H1 (cell line): ENCODE results near the gene OSCP1. TPM values are rescaled to one million over a fixed set of nuclear protein-coding genes. Genes with fewer than 3 reads are reported as not detected.

ENCODE experiments used
- CTCF ChIA-PET: fragments of 300-600 bp; sonication (Branson Sonifier 250); formaldehyde crosslinking; loops from one replicate; lab custom pipeline; 2021; ENCODE audit not compliant: partially characterized antibody; lab: Charles Lee
- POLR2A ChIA-PET: fragments of 300-600 bp; sonication (Branson Sonifier 250); formaldehyde crosslinking; loops from one replicate; lab custom pipeline; 2021; ENCODE audit warnings: inconsistent platforms; ENCODE audit not compliant: partially characterized antibody; lab: Charles Lee
- DNase-seq, 2 experiments: peaks; one replicate each; pipeline versions ENCODE4 v3.0.0 to v3.0.0-alpha.2; 2010 to 2022; ENCODE audit warnings: low spot score in 2 of 2, low read depth in 1 of 2, mixed read lengths in 1 of 2
- FAIRE-seq: peaks from 2 replicates; lab custom pipeline; 2011; peaks lifted over from hg19 to GRCh38; lab: Jason Lieb, UNC
- H2AFZ ChIP-seq: 2 replicates; pipeline ENCODE4 v1.8.1; 2012; ENCODE audit warnings: low read length, inconsistent platforms
- H2AK5ac ChIP-seq: 2 replicates; pipeline ENCODE4 v1.6.1; 2013; ENCODE audit warnings: low read depth, low read length
- H2BK120ac ChIP-seq: replicated peaks from 2 replicates; pipeline ENCODE3; 2013; ENCODE audit warnings: low read depth, low read length, inconsistent platforms
- H2BK12ac ChIP-seq: 2 replicates; pipeline ENCODE4 v1.6.1; 2013; ENCODE audit warnings: low read depth, low read length
- H2BK15ac ChIP-seq: 2 replicates; pipeline ENCODE4 v1.6.1; 2013; ENCODE audit warnings: low read length
- H2BK20ac ChIP-seq: 2 replicates; pipeline ENCODE4 v1.6.1; 2013; ENCODE audit warnings: low read length
- H2BK5ac ChIP-seq: 2 replicates; pipeline ENCODE4 v1.6.1; 2013; ENCODE audit warnings: low read depth, low read length
- H3K14ac ChIP-seq: 2 replicates; pipeline ENCODE4 v1.6.1; 2013; ENCODE audit warnings: inconsistent platforms; ENCODE audit not compliant: insufficient read length
- H3K18ac ChIP-seq: 2 replicates; pipeline ENCODE4 v1.6.1; 2013; ENCODE audit warnings: low read length; ENCODE audit errors: extremely low read depth
- H3K23ac ChIP-seq: 2 replicates; pipeline ENCODE4 v1.6.1; 2013; ENCODE audit warnings: inconsistent platforms; ENCODE audit not compliant: insufficient read length
- H3K23me2 ChIP-seq: 2 replicates; pipeline ENCODE4 v1.6.1; 2013; ENCODE audit warnings: low read depth, low read length
- H3K27ac ChIP-seq: 2 replicates; pipeline ENCODE4 v1.6.1; 2011; ENCODE audit warnings: low read depth, low read length, inconsistent platforms
- H3K27me3 ChIP-seq, 4 experiments: replicated peaks in 1 of 4; 1 replicate in 1 of 4; 2 replicates in 3 of 4; pipeline versions ENCODE4 v1.6.1 to v1.8.1; 2011 to 2013; ENCODE audit warnings: low read length in 3 of 4, mild to moderate bottlenecking in 3 of 4, inconsistent platforms in 2 of 4, mixed read lengths in 2 of 4, moderate library complexity in 1 of 4; ENCODE audit not compliant: control insufficient read depth in 3 of 4, insufficient read depth in 3 of 4; ENCODE audit errors: extremely low read depth in 1 of 4
- H3K36me3 ChIP-seq, 4 experiments: 2 replicates each; pipeline versions ENCODE4 v1.6.1 to v1.8.1; 2011 to 2013; ENCODE audit warnings: mild to moderate bottlenecking in 4 of 4, low read length in 3 of 4, moderate library complexity in 2 of 4, control low read depth in 1 of 4, inconsistent platforms in 1 of 4; ENCODE audit not compliant: insufficient read depth in 4 of 4, control insufficient read depth in 2 of 4
- H3K4ac ChIP-seq: replicated peaks from 2 replicates; pipeline ENCODE3; 2013; ENCODE audit warnings: low read length, low read depth, mixed read lengths, inconsistent platforms; ENCODE audit not compliant: insufficient read length
- H3K4me1 ChIP-seq, 4 experiments: replicated peaks in 1 of 4; 1 replicate in 1 of 4; 2 replicates in 3 of 4; pipeline versions ENCODE4 v1.6.1 to v1.8.1; 2011 to 2013; ENCODE audit warnings: low read length in 3 of 4, inconsistent platforms in 2 of 4, mixed read lengths in 1 of 4; ENCODE audit not compliant: insufficient read depth in 4 of 4, control insufficient read depth in 3 of 4
- H3K4me2 ChIP-seq, 2 experiments: 2 replicates each; pipeline versions ENCODE4 v1.6.1 to v1.8.1; 2011 to 2013; ENCODE audit warnings: low read depth in 2 of 2, low read length in 2 of 2, control low read depth in 1 of 2, inconsistent platforms in 1 of 2, mild to moderate bottlenecking in 1 of 2; ENCODE audit not compliant: insufficient read depth in 1 of 2
- H3K4me3 ChIP-seq, 4 experiments: fragments of 200-600, 300-600 bp in 1 of 4; sonication (generic), shearing (Covaris generic), sonication (Bioruptor Twin) in 1 of 4; 2 replicates each; pipeline versions ENCODE4 v1.5.1 to v1.8.1; 2011 to 2016; ENCODE audit warnings: low read length in 4 of 4, low read depth in 3 of 4, control low read depth in 2 of 4, inconsistent platforms in 2 of 4, mild to moderate bottlenecking in 2 of 4, mixed read lengths in 1 of 4, moderate library complexity in 1 of 4; ENCODE audit not compliant: insufficient read depth in 2 of 4; ENCODE audit errors: extremely low read depth in 1 of 4
- H3K56ac ChIP-seq: replicated peaks from 2 replicates; pipeline ENCODE3; 2013; ENCODE audit warnings: low read depth, mild to moderate bottlenecking, mixed read lengths, low read length, inconsistent platforms; ENCODE audit not compliant: insufficient read length
- H3K79me1 ChIP-seq: 2 replicates; pipeline ENCODE4 v1.6.1; 2013; ENCODE audit warnings: low read depth, low read length, control low read depth
- H3K79me2 ChIP-seq, 2 experiments: 2 replicates each; pipeline versions ENCODE4 v1.6.1 to v1.8.1; 2012 to 2013; ENCODE audit warnings: low read length in 2 of 2, mild to moderate bottlenecking in 2 of 2, inconsistent platforms in 1 of 2; ENCODE audit not compliant: insufficient read depth in 2 of 2, control insufficient read depth in 1 of 2
- H3K9ac ChIP-seq, 4 experiments: replicated peaks in 1 of 4; 1 replicate in 1 of 4; 2 replicates in 3 of 4; pipeline versions ENCODE4 v1.6.1 to v1.8.1; 2011 to 2013; ENCODE audit warnings: low read depth in 3 of 4, low read length in 3 of 4, control low read depth in 2 of 4, mild to moderate bottlenecking in 2 of 4, moderate library complexity in 2 of 4, inconsistent platforms in 1 of 4; ENCODE audit errors: extremely low read depth in 1 of 4
- H3K9me3 ChIP-seq, 2 experiments: 2 replicates each; pipeline versions ENCODE4 v1.6.1 to v1.8.1; 2012 to 2013; ENCODE audit warnings: mild to moderate bottlenecking in 2 of 2, moderate library complexity in 2 of 2, control low read depth in 1 of 2, inconsistent platforms in 1 of 2, low read depth in 1 of 2, low read length in 1 of 2, mixed read lengths in 1 of 2; ENCODE audit not compliant: insufficient read depth in 2 of 2
- H4K20me1 ChIP-seq, 2 experiments: replicated peaks in 1 of 2; 2 replicates each; pipeline versions ENCODE3 to v1.8.1; 2011 to 2013; ENCODE audit warnings: inconsistent platforms in 2 of 2, low read length in 2 of 2, mild to moderate bottlenecking in 1 of 2; ENCODE audit not compliant: insufficient read depth in 2 of 2, control insufficient read depth in 1 of 2
- H4K5ac ChIP-seq: 2 replicates; pipeline ENCODE4 v1.6.1; 2013; ENCODE audit warnings: low read length, low read depth, mixed read lengths, inconsistent platforms; ENCODE audit not compliant: insufficient read length
- H4K8ac ChIP-seq: 2 replicates; pipeline ENCODE4 v1.8.0; 2013; ENCODE audit warnings: mild to moderate bottlenecking, moderate library complexity, low read length, inconsistent platforms; ENCODE audit not compliant: insufficient read depth; ENCODE audit errors: extremely low read depth
- H4K91ac ChIP-seq: replicated peaks from 2 replicates; pipeline ENCODE3; 2013; ENCODE audit warnings: low read length, mixed read lengths, inconsistent platforms; ENCODE audit not compliant: insufficient read length
- ASH2L ChIP-seq: fragments of 200-600, 300-600 bp; sonication (generic); IDR thresholded peaks from one replicate; pipeline ENCODE4 v1.7.1; 2017; ENCODE audit warnings: low read length
- PHF8 ChIP-seq: fragments of 200-600 bp; sonication (generic); conservative IDR thresholded peaks from 2 replicates; pipeline ENCODE4 v1.7.1; 2012; ENCODE audit warnings: low read depth, mild to moderate bottlenecking, inconsistent platforms, low read length, moderate library complexity
- SIRT6 ChIP-seq: IDR thresholded peaks from one replicate; pipeline ENCODE4 v1.7.1; 2012; ENCODE audit warnings: low read length, inconsistent platforms
- TAF1 ChIP-seq: IDR thresholded peaks from 2 replicates; pipeline ENCODE4 v1.6.1; 2011; ENCODE audit warnings: mild to moderate bottlenecking, low read depth, low read length
- WGBS, 2 experiments: shearing (Covaris generic) in 1 of 2; methylation state at CpG; one replicate each; pipeline versions ENCODE4 v1.1.6 to v1.1.7; 2013 to 2015; ENCODE audit warnings: low lambda C conversion rate in 2 of 2, mixed read lengths in 2 of 2, inconsistent platforms in 1 of 2, low coverage in 1 of 2, missing lambda C conversion rate in 1 of 2; ENCODE audit not compliant: insufficient replicate concordance in 2 of 2, insufficient coverage in 1 of 2, insufficient read length in 1 of 2; ENCODE audit errors: extremely low coverage in 1 of 2, missing lambda C conversion rate in 1 of 2; 5-methylcytosine and 5-hydroxymethylcytosine counted together
- polyA plus RNA-seq, 7 experiments: library from polyadenylated mRNA; depleted of rRNA in 3 of 7; stranded (reverse) in 5 of 7; unstranded in 2 of 7; fragments of >200 nt in 5 of 7; fragments of 200-250 nt in 2 of 7; gene quantifications; 1 replicate in 5 of 7; 2 replicates in 1 of 7; 4 replicates in 1 of 7; pipeline versions ENCODE4 v1.2.1 to v1.2.3, GENCODE V29; 2011 to 2013; ENCODE audit warnings: missing spikeins in 2 of 7, mixed read lengths in 2 of 7
- total RNA-seq: library from RNA; stranded (reverse); fragmentation: NEBNext Ultra II Directional; extraction: Animal tissue kit (Norgen Biotek cat#: 25700); gene quantifications from 2 replicates; pipeline ENCODE4 v1.2.1, GENCODE V29; 2021

OSCP1 gene
- total and polyA plus RNA-seq, 2 of the 8 experiments (the other 6 are each of a cell fraction or from before 2014, with no cell fraction given): 1.8 to 3.3 TPM

GRCh38 chr1:36432616-36433015 is 17.6 kb downstream of the OSCP1 start:
- Histone ChIP-seq H3K23ac (no peak overlapping the region), H2BK15ac (no peak overlapping the region), H2AK5ac (no peak overlapping the region), H4K20me1 (no peaks in the 10 kb centered on the region), H4K5ac (no peak overlapping the region), H3K4ac (no peak overlapping the region), H3K4me3 (no peak overlapping the region), H3K14ac (no peak overlapping the region), H3K79me2 (no peaks in the 10 kb centered on the region), H3K27me3 (no peaks in the 10 kb centered on the region), H3K23me2 (no peaks in the 10 kb centered on the region; the same call in 1 of the 2 replicates), H3K36me3 (no peaks in the 10 kb centered on the region; a peak in 1 of 8 replicates), H2BK12ac (no peak overlapping the region), H3K56ac (no peak overlapping the region), H2AFZ (no peak overlapping the region), H2BK120ac (no peak overlapping the region), H3K27ac (no peak overlapping the region), H3K18ac (no peak overlapping the region), H2BK20ac (no peak overlapping the region), H2BK5ac (no peak overlapping the region), H4K91ac (no peak overlapping the region), H4K8ac (no peak overlapping the region), H3K4me2 (no peak overlapping the region), H3K4me1 (no peaks in the 10 kb centered on the region), H3K79me1 (no peaks in the 10 kb centered on the region), H3K9me3 (no peaks in the 10 kb centered on the region), H3K9ac (no peak overlapping the region)
- ChIA-PET CTCF (no interaction called here), POLR2A (no interaction called here)
- DNase-seq (no peak), FAIRE-seq (no peak)
- 96% methylated on average over 4 of the region's 4 CpGs; no CpG with 5 or more reads in 1 of the 2 experiments for WGBS, 2 experiments
- TF ChIP-seq ASH2L: no peak
- no peak for TF ChIP-seq TAF1
- TF ChIP-seq PHF8: no peak
- no peak for TF ChIP-seq SIRT6
